K562 (cell line): Measurements from ENCODE around the gene MRTFB. TPM values are rescaled to one million over a fixed set of nuclear protein-coding genes. Genes with fewer than 3 reads are reported as not detected.

Experiments used
- CBX5 ChIP-seq: IDR thresholded peaks from 2 replicates; pipeline ENCODE4 v1.6.1; 2014; ENCODE audit warnings: low read depth, borderline replicate concordance
- DEAF1 ChIP-seq: fragments of 450-650 bp; formaldehyde crosslinking; IDR thresholded peaks from 2 replicates; pipeline ENCODE4 v1.4.0; 2020; ENCODE audit warnings: mild to moderate bottlenecking, moderate library complexity
- PBX2 ChIP-seq, 2 experiments: IDR thresholded peaks in 1 of 2; conservative IDR thresholded peaks in 1 of 2; 2 replicates each; pipeline ENCODE4 v1.6.1; 2016; ENCODE audit warnings: low read depth in 2 of 2, mild to moderate bottlenecking in 1 of 2, missing compliant biosample characterization in 1 of 2, missing genetic modification characterization in 1 of 2, moderate library complexity in 1 of 2
- PKNOX1 ChIP-seq: fragments of 450-650 bp; IDR thresholded peaks from 2 replicates; pipeline ENCODE4 v1.6.1; 2016
- RERE ChIP-seq: sonication (generic); formaldehyde crosslinking; IDR thresholded peaks from 2 replicates; pipeline ENCODE4 v1.8.0; 2023; ENCODE audit warnings: missing genetic modification reagents, mild to moderate bottlenecking, borderline replicate concordance
- SP1 ChIP-seq: sonication (generic); formaldehyde crosslinking; IDR thresholded peaks from 2 replicates; pipeline ENCODE4 v1.8.1; 2022; ENCODE audit warnings: mild to moderate bottlenecking, missing genetic modification reagents
- STAG1 ChIP-seq: sonication (generic); formaldehyde crosslinking; IDR thresholded peaks from 2 replicates; pipeline ENCODE4 v1.5.0; 2020; ENCODE audit warnings: missing genetic modification reagents, borderline replicate concordance
- VEZF1 ChIP-seq: fragments of 200-800 bp; sonication (Bioruptor generic); IDR thresholded peaks from 2 replicates; pipeline ENCODE4 v1.6.1; 2017; ENCODE audit warnings: missing genetic modification characterization, missing compliant biosample characterization
- ZNF184 ChIP-seq: sonication (generic); formaldehyde crosslinking; IDR thresholded peaks from 2 replicates; pipeline ENCODE4 v1.5.0; 2020; ENCODE audit warnings: missing genetic modification reagents
- ZNF316 ChIP-seq: fragments of 450-650 bp; IDR thresholded peaks from 2 replicates; pipeline ENCODE4 v1.6.1; 2016
- ZNF639 ChIP-seq, 2 experiments: fragments of 200-800 bp in 1 of 2; sonication (Bioruptor generic) in 1 of 2; sonication (generic) in 1 of 2; formaldehyde crosslinking in 1 of 2; IDR thresholded peaks in 1 of 2; conservative IDR thresholded peaks in 1 of 2; 2 replicates each; pipeline versions ENCODE4 v1.5.0 to v1.6.1; 2016 to 2020; ENCODE audit warnings: missing compliant biosample characterization in 1 of 2, missing genetic modification characterization in 1 of 2, missing genetic modification reagents in 1 of 2
- polyA plus RNA-seq, 8 experiments: library from polyadenylated mRNA; depleted of rRNA in 4 of 8; stranded (reverse) in 5 of 8; unstranded in 3 of 8; fragments of >200 nt; fragmentation: Nextera tagmentation in 2 of 8; fragmentation: Illumina TruSeq in 1 of 8; extraction: Ambion mirVana in 2 of 8; extraction: Trizol in 1 of 8; gene quantifications; 2 replicates each; pipeline versions ENCODE4 v1.2.1 to v1.2.3, GENCODE V29; 2011 to 2014; ENCODE audit warnings: inconsistent platforms in 1 of 8, missing spikeins in 1 of 8
- total RNA-seq, 7 experiments: library from RNA; depleted of rRNA in 6 of 7; stranded (reverse); fragments of >200 nt in 6 of 7; fragmentation: Illumina TruSeq in 2 of 7; extraction: Trizol in 2 of 7; gene quantifications; 2 replicates each; pipeline versions ENCODE4 v1.2.1 to v1.2.3, GENCODE V29; 2011 to 2021; ENCODE audit warnings: low replicate concordance in 1 of 7

MRTFB gene
- total and polyA plus RNA-seq, 9 of the 15 experiments (the other 6 are each of a cell fraction or from before 2014, with no cell fraction given): 2.2 to 12.7 (median 7.0) TPM

- no peak for TF ChIP-seq PBX2 (CRISPR knock-in tag; IDR thresholded peaks at IDR 0.05; ENCODE audit: low read depth)
- peak; percentile 68 for TF ChIP-seq PBX2 (tag; conservative IDR thresholded peaks at IDR 0.05; ENCODE audit: low read depth)
- peak; percentile 27; the same call in 1 of the 2 replicates for TF ChIP-seq VEZF1 (CRISPR knock-in tag)
- TF ChIP-seq ZNF316: no peak
- no peak for TF ChIP-seq ZNF184 (CRISPR knock-in tag)
- TF ChIP-seq SP1 (CRISPR knock-in tag): 0 out of 2 replicates have a peak, but pooled peaks have one; percentile 20
- peak; percentile 98 for TF ChIP-seq CBX5
- no peak for TF ChIP-seq ZNF639 (CRISPR knock-in tag; conservative IDR thresholded peaks at IDR 0.05 in 1 of 2, IDR thresholded peaks at IDR 0.05 in 1 of 2)
- peak; percentile 45 for TF ChIP-seq PKNOX1
- no peak for TF ChIP-seq RERE (CRISPR knock-in tag)
- TF ChIP-seq DEAF1 (CRISPR knock-in tag): peak; percentile 79
- peak; percentile 78; the same call in 1 of the 2 replicates for TF ChIP-seq STAG1 (CRISPR knock-in tag)
These were observed 218.7 kb downstream of the MRTFB start (continued) for GRCh38 chr16:14289692-14290340.
